ENCODE data around the gene BMP6.
A peak's percentile ranks its signal among the peaks of the same experiment; 100 is the strongest.

BMP6 gene

GRCh38 chr6:7721649-7722048 is 4.2 kb upstream of the BMP6 start:
- H3K4me1 ChIP-seq (ENCODE audit: control insufficient read depth, insufficient read depth, low read length) = peaks cover 13% of the 10 kb centered on the region
- no peaks in the 10 kb centered on the region for H3K9me3 ChIP-seq (replicated peaks; ENCODE audit: low read length)
- H3K4me3 ChIP-seq (ENCODE audit: low read length) = no peak overlapping the region
- no peak overlapping the region for H3K4me2 ChIP-seq (ENCODE audit: low read length)
- H3K9ac ChIP-seq (ENCODE audit: low read depth, low read length) = no peak overlapping the region
- no peaks in the 10 kb centered on the region for H3K36me3 ChIP-seq (ENCODE audit: insufficient read depth, low read length)
- H3K27me3 ChIP-seq (ENCODE audit: control insufficient read depth, insufficient read depth, low read length) = peaks cover 39% of the 10 kb centered on the region

GRCh38 chr6:7723041-7723447 is 2.9 kb upstream of the BMP6 start:
- no peaks in the 10 kb centered on the region for H3K9me3 ChIP-seq (replicated peaks; ENCODE audit: low read length)
- H3K9ac ChIP-seq (ENCODE audit: low read depth, low read length) = no peak overlapping the region
- no peaks in the 10 kb centered on the region for H3K36me3 ChIP-seq (ENCODE audit: insufficient read depth, low read length)
- H3K4me3 ChIP-seq (ENCODE audit: low read length) = no peak overlapping the region
- H3K4me1 ChIP-seq (ENCODE audit: control insufficient read depth, insufficient read depth, low read length) = peaks cover 27% of the 10 kb centered on the region
- peaks cover 50% of the 10 kb centered on the region for H3K27me3 ChIP-seq (ENCODE audit: control insufficient read depth, insufficient read depth, low read length)
- peak overlapping the region; percentile 42 for H3K4me2 ChIP-seq (ENCODE audit: low read length)

- Histone ChIP-seq H3K4me1 (ENCODE audit: control insufficient read depth, insufficient read depth, low read length) (peaks cover 31% of the 10 kb centered on the region), H3K9ac (ENCODE audit: low read depth, low read length) (no peak overlapping the region), H3K9me3 (replicated peaks; ENCODE audit: low read length) (no peaks in the 10 kb centered on the region), H3K4me3 (ENCODE audit: low read length) (no peak overlapping the region), H3K36me3 (ENCODE audit: insufficient read depth, low read length) (no peaks in the 10 kb centered on the region), H3K27me3 (ENCODE audit: control insufficient read depth, insufficient read depth, low read length) (peaks cover 55% of the 10 kb centered on the region), H3K4me2 (ENCODE audit: low read length) (no peak overlapping the region)
These were observed 2.3 kb upstream of the BMP6 start for GRCh38 chr6:7723554-7723953.

GRCh38 chr6:7725412-7725811 is 487 bp upstream of the BMP6 start:
- peaks cover 57% of the 10 kb centered on the region for H3K27me3 ChIP-seq (ENCODE audit: control insufficient read depth, insufficient read depth, low read length)
- peaks cover 35% of the 10 kb centered on the region for H3K4me1 ChIP-seq (ENCODE audit: control insufficient read depth, insufficient read depth, low read length)
- H3K4me2 ChIP-seq (ENCODE audit: low read length) = peak overlapping the region; percentile 97
- no peak overlapping the region for H3K9ac ChIP-seq (ENCODE audit: low read depth, low read length)
- H3K9me3 ChIP-seq (replicated peaks; ENCODE audit: low read length) = no peaks in the 10 kb centered on the region
- H3K36me3 ChIP-seq (ENCODE audit: insufficient read depth, low read length) = no peaks in the 10 kb centered on the region
- peak overlapping the region; percentile 78 for H3K4me3 ChIP-seq (ENCODE audit: low read length)

GRCh38 chr6:7726416-7727085 is 652 bp downstream of the BMP6 start:
- Histone ChIP-seq H3K27me3 (ENCODE audit: control insufficient read depth, insufficient read depth, low read length) (peaks cover 56% of the 10 kb centered on the region), H3K4me2 (ENCODE audit: low read length) (peak overlapping the region; percentile 97), H3K4me1 (ENCODE audit: control insufficient read depth, insufficient read depth, low read length) (peaks cover 46% of the 10 kb centered on the region), H3K9me3 (replicated peaks; ENCODE audit: low read length) (no peaks in the 10 kb centered on the region), H3K4me3 (ENCODE audit: low read length) (peak overlapping the region; percentile 78), H3K9ac (ENCODE audit: low read depth, low read length) (peak overlapping the region; percentile 46), H3K36me3 (ENCODE audit: insufficient read depth, low read length) (no peaks in the 10 kb centered on the region)

GRCh38 chr6:7727086-7727945 is 1.4 kb downstream of the BMP6 start:
- peaks cover 56% of the 10 kb centered on the region for H3K27me3 ChIP-seq (ENCODE audit: control insufficient read depth, insufficient read depth, low read length)
- peaks cover 46% of the 10 kb centered on the region for H3K4me1 ChIP-seq (ENCODE audit: control insufficient read depth, insufficient read depth, low read length)
- H3K9me3 ChIP-seq (replicated peaks; ENCODE audit: low read length) = no peaks in the 10 kb centered on the region
- H3K4me3 ChIP-seq (ENCODE audit: low read length) = peak overlapping the region; percentile 78
- no peaks in the 10 kb centered on the region for H3K36me3 ChIP-seq (ENCODE audit: insufficient read depth, low read length)
- peak overlapping the region; percentile 97 for H3K4me2 ChIP-seq (ENCODE audit: low read length)
- H3K9ac ChIP-seq (ENCODE audit: low read depth, low read length) = no peak overlapping the region

- peak overlapping the region; percentile 78 for H3K4me3 ChIP-seq (ENCODE audit: low read length)
- H3K27me3 ChIP-seq (ENCODE audit: control insufficient read depth, insufficient read depth, low read length) = peaks cover 53% of the 10 kb centered on the region
- no peaks in the 10 kb centered on the region for H3K36me3 ChIP-seq (ENCODE audit: insufficient read depth, low read length)
- H3K9ac ChIP-seq (ENCODE audit: low read depth, low read length) = no peak overlapping the region
- peak overlapping the region; percentile 97 for H3K4me2 ChIP-seq (ENCODE audit: low read length)
- peaks cover 45% of the 10 kb centered on the region for H3K4me1 ChIP-seq (ENCODE audit: control insufficient read depth, insufficient read depth, low read length)
- no peaks in the 10 kb centered on the region for H3K9me3 ChIP-seq (replicated peaks; ENCODE audit: low read length)
These were observed 2.3 kb downstream of the BMP6 start for GRCh38 chr6:7727946-7728854.

GRCh38 chr6:7728855-7729590 is 3.1 kb downstream of the BMP6 start:
- H3K27me3 ChIP-seq (ENCODE audit: control insufficient read depth, insufficient read depth, low read length) = peaks cover 44% of the 10 kb centered on the region

GRCh38 chr6:7730001-7730783 is 4.3 kb downstream of the BMP6 start:
- H3K4me3 ChIP-seq (ENCODE audit: low read length) = no peak overlapping the region
- peaks cover 43% of the 10 kb centered on the region for H3K4me1 ChIP-seq (ENCODE audit: control insufficient read depth, insufficient read depth, low read length)
- no peak overlapping the region for H3K9ac ChIP-seq (ENCODE audit: low read depth, low read length)
- H3K27me3 ChIP-seq (ENCODE audit: control insufficient read depth, insufficient read depth, low read length) = peaks cover 33% of the 10 kb centered on the region
- no peaks in the 10 kb centered on the region for H3K36me3 ChIP-seq (ENCODE audit: insufficient read depth, low read length)
- H3K4me2 ChIP-seq (ENCODE audit: low read length) = peak overlapping the region; percentile 45
- no peaks in the 10 kb centered on the region for H3K9me3 ChIP-seq (replicated peaks; ENCODE audit: low read length)

More at GRCh38 chr6:7728855-7729590, 3.1 kb downstream of the BMP6 start:
- Histone ChIP-seq H3K9me3 (replicated peaks; ENCODE audit: low read length) (no peaks in the 10 kb centered on the region), H3K9ac (ENCODE audit: low read depth, low read length) (no peak overlapping the region), H3K4me2 (ENCODE audit: low read length) (peak overlapping the region; percentile 97), H3K4me3 (ENCODE audit: low read length) (peak overlapping the region; percentile 78), H3K4me1 (ENCODE audit: control insufficient read depth, insufficient read depth, low read length) (peaks cover 43% of the 10 kb centered on the region), H3K36me3 (ENCODE audit: insufficient read depth, low read length) (no peaks in the 10 kb centered on the region)

GRCh38 chr6:7730784-7731227 is 4.9 kb downstream of the BMP6 start:
- H3K27me3 ChIP-seq (ENCODE audit: control insufficient read depth, insufficient read depth, low read length) = peaks cover 28% of the 10 kb centered on the region
- no peaks in the 10 kb centered on the region for H3K36me3 ChIP-seq (ENCODE audit: insufficient read depth, low read length)
- H3K4me1 ChIP-seq (ENCODE audit: control insufficient read depth, insufficient read depth, low read length) = peaks cover 39% of the 10 kb centered on the region

More at GRCh38 chr6:7730784-7731227, 4.9 kb downstream of the BMP6 start:
- H3K9ac ChIP-seq (ENCODE audit: low read depth, low read length) = no peak overlapping the region
- no peaks in the 10 kb centered on the region for H3K9me3 ChIP-seq (replicated peaks; ENCODE audit: low read length)
- H3K4me3 ChIP-seq (ENCODE audit: low read length) = no peak overlapping the region
- peak overlapping the region; percentile 45 for H3K4me2 ChIP-seq (ENCODE audit: low read length)
